ENCODE results near the gene SNX17. TPM values are rescaled to one million over a fixed set of nuclear protein-coding genes. Genes with fewer than 3 reads are reported as not detected.

SNX17 gene
- total and polyA plus RNA-seq, 2 of the 13 experiments (the other 11 are each of a cell fraction or from before 2014, with no cell fraction given): 75.0 to 109 TPM

DNA sequence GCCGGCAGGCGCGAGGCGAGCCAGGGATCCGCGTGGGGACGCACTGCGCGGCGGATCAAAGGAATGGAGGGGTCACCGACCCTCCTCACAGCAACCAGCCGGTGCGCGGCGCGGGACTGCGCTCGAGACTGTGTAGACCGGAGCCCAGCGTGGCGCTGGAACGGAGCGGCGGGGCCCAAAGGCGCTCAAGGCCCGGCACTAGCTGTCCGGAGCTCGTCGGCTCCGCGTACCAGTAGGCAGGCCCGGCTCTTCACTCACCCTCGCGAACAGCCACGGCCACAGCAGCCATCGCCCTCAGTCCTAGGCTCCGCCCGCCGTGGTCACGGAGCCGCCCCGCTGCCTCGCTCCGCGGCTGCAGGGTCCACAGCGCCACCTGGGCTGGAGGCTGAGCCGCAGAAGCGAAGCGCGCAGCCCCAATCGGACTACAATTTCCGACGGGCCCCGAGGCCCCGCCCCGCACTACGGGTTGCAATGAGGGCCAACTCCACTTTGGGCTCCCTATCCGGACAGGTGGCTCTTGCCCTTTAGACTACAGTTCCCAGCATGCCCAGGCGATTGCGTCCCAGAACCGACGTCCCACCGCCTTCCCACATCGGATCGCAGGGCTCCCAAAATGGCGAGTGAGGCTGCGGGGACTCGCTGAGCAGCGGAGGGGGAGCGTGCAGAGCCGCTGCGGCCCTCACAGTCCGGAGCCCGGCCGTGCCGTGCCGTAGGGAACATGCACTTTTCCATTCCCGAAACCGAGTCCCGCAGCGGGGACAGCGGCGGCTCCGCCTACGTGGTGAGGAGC lies at the start of gene SNX17, which contains the start of gene EIF2B4 (continued):
- TF ChIP-seq ZNF850 (CRISPR knock-in tag; conservative IDR thresholded peaks at IDR 0.05): no peak; the same call in 1 of the 2 replicates
- TF ChIP-seq SIN3B (IDR thresholded peaks at IDR 0.05; ENCODE audit: low read length): peak; percentile 75; the same call in 1 of the 2 replicates
- no peak for TF ChIP-seq KAT2B (IDR thresholded peaks at IDR 0.05; ENCODE audit: borderline replicate concordance, low read depth, low read length)
- TF ChIP-seq HCFC1 (IDR thresholded peaks at IDR 0.05; ENCODE audit: low read depth, low read length): peak; percentile 99
- TF ChIP-seq RCOR2 (CRISPR knock-in tag; IDR thresholded peaks at IDR 0.05): peak; percentile 56; the same call in 1 of the 2 replicates
- TF ChIP-seq, protein P1, sequence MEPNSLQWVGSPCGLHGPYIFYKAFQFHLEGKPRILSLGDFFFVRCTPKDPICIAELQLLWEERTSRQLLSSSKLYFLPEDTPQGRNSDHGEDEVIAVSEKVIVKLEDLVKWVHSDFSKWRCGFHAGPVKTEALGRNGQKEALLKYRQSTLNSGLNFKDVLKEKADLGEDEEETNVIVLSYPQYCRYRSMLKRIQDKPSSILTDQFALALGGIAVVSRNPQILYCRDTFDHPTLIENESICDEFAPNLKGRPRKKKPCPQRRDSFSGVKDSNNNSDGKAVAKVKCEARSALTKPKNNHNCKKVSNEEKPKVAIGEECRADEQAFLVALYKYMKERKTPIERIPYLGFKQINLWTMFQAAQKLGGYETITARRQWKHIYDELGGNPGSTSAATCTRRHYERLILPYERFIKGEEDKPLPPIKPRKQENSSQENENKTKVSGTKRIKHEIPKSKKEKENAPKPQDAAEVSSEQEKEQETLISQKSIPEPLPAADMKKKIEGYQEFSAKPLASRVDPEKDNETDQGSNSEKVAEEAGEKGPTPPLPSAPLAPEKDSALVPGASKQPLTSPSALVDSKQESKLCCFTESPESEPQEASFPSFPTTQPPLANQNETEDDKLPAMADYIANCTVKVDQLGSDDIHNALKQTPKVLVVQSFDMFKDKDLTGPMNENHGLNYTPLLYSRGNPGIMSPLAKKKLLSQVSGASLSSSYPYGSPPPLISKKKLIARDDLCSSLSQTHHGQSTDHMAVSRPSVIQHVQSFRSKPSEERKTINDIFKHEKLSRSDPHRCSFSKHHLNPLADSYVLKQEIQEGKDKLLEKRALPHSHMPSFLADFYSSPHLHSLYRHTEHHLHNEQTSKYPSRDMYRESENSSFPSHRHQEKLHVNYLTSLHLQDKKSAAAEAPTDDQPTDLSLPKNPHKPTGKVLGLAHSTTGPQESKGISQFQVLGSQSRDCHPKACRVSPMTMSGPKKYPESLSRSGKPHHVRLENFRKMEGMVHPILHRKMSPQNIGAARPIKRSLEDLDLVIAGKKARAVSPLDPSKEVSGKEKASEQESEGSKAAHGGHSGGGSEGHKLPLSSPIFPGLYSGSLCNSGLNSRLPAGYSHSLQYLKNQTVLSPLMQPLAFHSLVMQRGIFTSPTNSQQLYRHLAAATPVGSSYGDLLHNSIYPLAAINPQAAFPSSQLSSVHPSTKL (CRISPR knock-in tag; IDR thresholded peaks at IDR 0.05): peak; percentile 76
- peak; percentile 91 for TF ChIP-seq NRL (CRISPR knock-in tag; IDR thresholded peaks at IDR 0.05; ENCODE audit: borderline replicate concordance)
- TF ChIP-seq, protein P2, sequence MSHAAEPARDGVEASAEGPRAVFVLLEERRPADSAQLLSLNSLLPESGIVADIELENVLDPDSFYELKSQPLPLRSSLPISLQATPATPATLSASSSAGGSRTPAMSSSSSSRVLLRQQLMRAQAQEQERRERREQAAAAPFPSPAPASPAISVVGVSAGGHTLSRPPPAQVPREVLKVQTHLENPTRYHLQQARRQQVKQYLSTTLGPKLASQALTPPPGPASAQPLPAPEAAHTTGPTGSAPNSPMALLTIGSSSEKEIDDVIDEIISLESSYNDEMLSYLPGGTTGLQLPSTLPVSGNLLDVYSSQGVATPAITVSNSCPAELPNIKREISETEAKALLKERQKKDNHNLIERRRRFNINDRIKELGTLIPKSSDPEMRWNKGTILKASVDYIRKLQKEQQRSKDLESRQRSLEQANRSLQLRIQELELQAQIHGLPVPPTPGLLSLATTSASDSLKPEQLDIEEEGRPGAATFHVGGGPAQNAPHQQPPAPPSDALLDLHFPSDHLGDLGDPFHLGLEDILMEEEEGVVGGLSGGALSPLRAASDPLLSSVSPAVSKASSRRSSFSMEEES (CRISPR knock-in tag; IDR thresholded peaks at IDR 0.05): no peak; the same call in 1 of the 2 replicates
- peak; percentile 94; the same call in 1 of the 2 replicates for TF ChIP-seq HNRNPUL1 (IDR thresholded peaks at IDR 0.05; ENCODE audit: low read depth, low read length)
- TF ChIP-seq, protein P3, sequence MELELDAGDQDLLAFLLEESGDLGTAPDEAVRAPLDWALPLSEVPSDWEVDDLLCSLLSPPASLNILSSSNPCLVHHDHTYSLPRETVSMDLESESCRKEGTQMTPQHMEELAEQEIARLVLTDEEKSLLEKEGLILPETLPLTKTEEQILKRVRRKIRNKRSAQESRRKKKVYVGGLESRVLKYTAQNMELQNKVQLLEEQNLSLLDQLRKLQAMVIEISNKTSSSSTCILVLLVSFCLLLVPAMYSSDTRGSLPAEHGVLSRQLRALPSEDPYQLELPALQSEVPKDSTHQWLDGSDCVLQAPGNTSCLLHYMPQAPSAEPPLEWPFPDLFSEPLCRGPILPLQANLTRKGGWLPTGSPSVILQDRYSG (CRISPR knock-in tag; IDR thresholded peaks at IDR 0.05): 0 out of 2 replicates have a peak, but pooled peaks have one; percentile 24
- peak; percentile 65; the same call in 1 of the 2 replicates for TF ChIP-seq HNRNPL (IDR thresholded peaks at IDR 0.05; ENCODE audit: low read depth, low read length)
- 0 out of 2 replicates have a peak, but pooled peaks have one; percentile 40 for TF ChIP-seq STAT5B (CRISPR knock-in tag; IDR thresholded peaks at IDR 0.05)
- TF ChIP-seq ZMAT3 (CRISPR knock-in tag; conservative IDR thresholded peaks at IDR 0.05): peak; percentile 97
- TF ChIP-seq ZNF180 (CRISPR knock-in tag; IDR thresholded peaks at IDR 0.05; ENCODE audit: borderline replicate concordance, low read depth): no peak; the same call in 1 of the 2 replicates
- no peak for TF ChIP-seq RBM22 (optimal IDR thresholded peaks at IDR 0.05; ENCODE audit: low read length)
- TF ChIP-seq, protein P4, sequence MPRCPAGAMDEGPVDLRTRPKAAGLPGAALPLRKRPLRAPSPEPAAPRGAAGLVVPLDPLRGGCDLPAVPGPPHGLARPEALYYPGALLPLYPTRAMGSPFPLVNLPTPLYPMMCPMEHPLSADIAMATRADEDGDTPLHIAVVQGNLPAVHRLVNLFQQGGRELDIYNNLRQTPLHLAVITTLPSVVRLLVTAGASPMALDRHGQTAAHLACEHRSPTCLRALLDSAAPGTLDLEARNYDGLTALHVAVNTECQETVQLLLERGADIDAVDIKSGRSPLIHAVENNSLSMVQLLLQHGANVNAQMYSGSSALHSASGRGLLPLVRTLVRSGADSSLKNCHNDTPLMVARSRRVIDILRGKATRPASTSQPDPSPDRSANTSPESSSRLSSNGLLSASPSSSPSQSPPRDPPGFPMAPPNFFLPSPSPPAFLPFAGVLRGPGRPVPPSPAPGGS (CRISPR knock-in tag; IDR thresholded peaks at IDR 0.05): peak; percentile 86
- TF ChIP-seq ATRX (CRISPR knock-in tag; IDR thresholded peaks at IDR 0.05; ENCODE audit: borderline replicate concordance): no peak
- peak; percentile 92; the same call in 1 of the 2 replicates for TF ChIP-seq KLF12 (CRISPR knock-in tag; IDR thresholded peaks at IDR 0.05; ENCODE audit: borderline replicate concordance)
- TF ChIP-seq DPF2 (CRISPR knock-in tag; IDR thresholded peaks at IDR 0.05; ENCODE audit: borderline replicate concordance, low read depth): 0 out of 2 replicates have a peak, but pooled peaks have one; percentile 14
- TF ChIP-seq MBD4 (IDR thresholded peaks at IDR 0.05; ENCODE audit: borderline replicate concordance, low read length): no peak

Measured in HepG2 (cell line).